ENCODE data around the gene RUFY2. TPM values are rescaled to one million over a fixed set of nuclear protein-coding genes. Genes with fewer than 3 reads are reported as not detected.
"Not testable (repeated sequence)": the region's sequence is repeated elsewhere in the genome, so short reads cannot be mapped to it uniquely, and the experiment has no call there.

The RUFY2 gene, protein sequence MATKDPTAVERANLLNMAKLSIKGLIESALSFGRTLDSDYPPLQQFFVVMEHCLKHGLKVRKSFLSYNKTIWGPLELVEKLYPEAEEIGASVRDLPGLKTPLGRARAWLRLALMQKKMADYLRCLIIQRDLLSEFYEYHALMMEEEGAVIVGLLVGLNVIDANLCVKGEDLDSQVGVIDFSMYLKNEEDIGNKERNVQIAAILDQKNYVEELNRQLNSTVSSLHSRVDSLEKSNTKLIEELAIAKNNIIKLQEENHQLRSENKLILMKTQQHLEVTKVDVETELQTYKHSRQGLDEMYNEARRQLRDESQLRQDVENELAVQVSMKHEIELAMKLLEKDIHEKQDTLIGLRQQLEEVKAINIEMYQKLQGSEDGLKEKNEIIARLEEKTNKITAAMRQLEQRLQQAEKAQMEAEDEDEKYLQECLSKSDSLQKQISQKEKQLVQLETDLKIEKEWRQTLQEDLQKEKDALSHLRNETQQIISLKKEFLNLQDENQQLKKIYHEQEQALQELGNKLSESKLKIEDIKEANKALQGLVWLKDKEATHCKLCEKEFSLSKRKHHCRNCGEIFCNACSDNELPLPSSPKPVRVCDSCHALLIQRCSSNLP
- total RNA-seq (24.2 and 26.1 TPM in 2 replicates), polyA plus RNA-seq (5.3 and 5.7 TPM in 2 replicates), polyA minus RNA-seq (15.9 and 17.5 TPM in 2 replicates), Bru-seq, nascent RNA (percentile 81 among the genes with signal in this experiment), BruChase-seq, experiment 1, labeled RNA remaining after a 6-hour chase (percentile 77 among the genes with signal in this experiment), BruChase-seq, experiment 2, labeled RNA remaining after a 2-hour chase (percentile 90 among the genes with signal in this experiment)
- polyA plus RNA-seq (2011; cell fraction: cytosol; rRNA removed): 5.4 and 6.4 TPM in 2 replicates
- polyA plus RNA-seq (2011; cell fraction: nucleus; rRNA removed): 20.4 and 26.7 TPM in 2 replicates
- polyA plus RNA-seq (2012): 11.5 and 11.7 TPM in 2 replicates
- polyA minus RNA-seq (2011; cell fraction: cytosol; rRNA and poly(A)+ RNA removed): 4.8 TPM
- 40.7 and 49.1 TPM in 2 replicates for polyA minus RNA-seq (2011; cell fraction: nucleus; rRNA and poly(A)+ RNA removed)
- long read RNA-seq, partial matches to known transcripts: 4 of 23 reads
- long read RNA-seq, other reads (novel, unspliced or antisense): 15 of 23 reads

- H3K36me3 ChIP-seq (ENCODE audit: control insufficient read depth in 2 of 2, extremely low read depth in 1 of 2, insufficient read depth in 2 of 2, low read length in 2 of 2): no peaks in the 10 kb centered on the region
- peak within 1 kb of the TSS; percentile 67 to 93 (median 88) for H3K4me3 ChIP-seq (replicated peaks in 1 of 3; ENCODE audit: insufficient read depth in 1 of 3, low read depth in 1 of 3, low read length in 3 of 3)
- peaks cover 3% of the 10 kb centered on the region for H4K20me1 ChIP-seq (replicated peaks; ENCODE audit: control insufficient read depth, extremely low read depth, insufficient read depth, low read length)
- intact Hi-C loops (cut with micrococcal nuclease): loop anchor here (1.0 to 10.0 kb wide), 3 partner anchors 66 to 494 kb away; partner anchors contain the start of genes CCAR1 and DDX50
- H3K27ac ChIP-seq (ENCODE audit: insufficient read depth, low read depth, low read length): peak within 1 kb of the TSS; percentile 50
- dilution Hi-C loops (cut with MboI; ENCODE audit: extremely low pct_ligation_motif_present, low sequenced_read_pairs): no loop called here
- ChIA-PET CTCF (interaction anchor here (0.6 to 1.3 kb wide), 16 partner anchors 10 to 535 kb away, joined by 3 to 10 read pairs (median 4); partner anchors contain the start of genes DDX50 and DNA2), POLR2A (interaction anchor here (0.9 kb wide), 1 partner anchor 117 kb away, joined by 3 read pairs; no protein-coding TSS in a partner anchor)
- H3K9me3 ChIP-seq (replicated peaks; ENCODE audit: control insufficient read depth, insufficient read depth, low read length): no peaks in the 10 kb centered on the region
- BruUV-seq (replicated peaks): no TSS peak
- TF ChIP-seq CTCF (IDR thresholded peaks at IDR 0.05; ENCODE audit: extremely low read depth in 1 of 2, insufficient read depth in 1 of 2, low read depth in 1 of 2, low read length in 2 of 2) (peak; percentile 53 to 91), POLR2A (IDR thresholded peaks at IDR 0.05; ENCODE audit: low read depth, low read length) (peak; percentile 45), JUN (IDR thresholded peaks at IDR 0.05; ENCODE audit: borderline replicate concordance, insufficient read depth, insufficient read length, low read depth) (no peak), POLR2AphosphoS5 (IDR thresholded peaks at IDR 0.05; ENCODE audit: insufficient read depth, low read depth, low read length) (peak; percentile 3)
- peak within 1 kb of the TSS; percentile 77 for H3K4me2 ChIP-seq (ENCODE audit: insufficient read depth, low read length)
- H2AFZ ChIP-seq (ENCODE audit: low read depth, low read length): peak within 1 kb of the TSS; percentile 98
- no peaks in the 10 kb centered on the region for H3K27me3 ChIP-seq (ENCODE audit: control insufficient read depth in 2 of 2, insufficient read depth in 2 of 2, low read length in 2 of 2)
- peak within 1 kb of the TSS; percentile 89 for H3K9ac ChIP-seq (replicated peaks; ENCODE audit: extremely low read depth, insufficient read depth, low read length)
- peaks cover 6% of the 10 kb centered on the region for H3K4me1 ChIP-seq (ENCODE audit: control insufficient read depth, extremely low read depth, insufficient read depth, low read length)
- H3K9me1 ChIP-seq (replicated peaks; ENCODE audit: control insufficient read depth, extremely low read depth, insufficient read depth, low read length): no peaks in the 10 kb centered on the region
- peak; percentile 79 for DNase-seq (ENCODE audit: low read depth, low spot score)
- peaks cover 37% of the 10 kb centered on the region for H3K79me2 ChIP-seq (ENCODE audit: control insufficient read depth, insufficient read depth, low read length)
- FAIRE-seq: peak; percentile 66
Measured at GRCh38 chr10:68406815-68407548, at the start of gene RUFY2. Gene RUFY2 (minus strand): TSS chr10:68407277. CDS start chr10:68407189, 88 bp downstream.

DNA sequence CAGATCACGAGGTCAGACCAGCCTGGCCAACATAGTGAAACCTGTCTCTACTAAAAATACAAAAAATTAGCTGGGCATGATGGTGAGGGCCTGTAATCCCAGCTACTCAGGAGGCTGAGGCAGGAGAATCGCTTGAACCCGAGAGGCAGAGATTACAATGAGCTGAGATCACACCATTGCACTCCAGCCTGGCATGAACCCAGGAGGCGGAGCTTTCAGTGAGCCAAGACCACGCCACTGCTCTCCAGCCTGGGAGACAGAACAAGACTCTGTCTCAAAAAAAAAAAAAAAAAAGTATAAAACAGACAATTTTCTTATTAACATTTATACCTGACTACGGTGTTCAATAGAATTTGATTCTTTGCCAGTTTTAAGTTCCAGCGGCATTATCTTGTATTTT, 42.6 kb upstream of the RUFY2 start:
- H3K79me2 ChIP-seq (ENCODE audit: control insufficient read depth, insufficient read depth, low read length); H4K20me1 ChIP-seq (replicated peaks; ENCODE audit: control insufficient read depth, extremely low read depth, insufficient read depth, low read length); H3K9ac ChIP-seq (replicated peaks; ENCODE audit: extremely low read depth, insufficient read depth, low read length); DNase-seq (ENCODE audit: low read depth, low spot score); H3K27me3 ChIP-seq (ENCODE audit: control insufficient read depth in 2 of 2, insufficient read depth in 2 of 2, low read length in 2 of 2); FAIRE-seq; H3K4me3 ChIP-seq (replicated peaks in 1 of 3; ENCODE audit: insufficient read depth in 1 of 3, low read depth in 1 of 3, low read length in 3 of 3); CTCF ChIA-PET; intact Hi-C loops (cut with micrococcal nuclease); H3K4me2 ChIP-seq (ENCODE audit: insufficient read depth, low read length); H3K27ac ChIP-seq (ENCODE audit: insufficient read depth, low read depth, low read length); H3K4me1 ChIP-seq (ENCODE audit: control insufficient read depth, extremely low read depth, insufficient read depth, low read length); BruUV-seq (replicated peaks); H3K9me3 ChIP-seq (replicated peaks; ENCODE audit: control insufficient read depth, insufficient read depth, low read length); dilution Hi-C loops (cut with MboI; ENCODE audit: extremely low pct_ligation_motif_present, low sequenced_read_pairs); H3K9me1 ChIP-seq (replicated peaks; ENCODE audit: control insufficient read depth, extremely low read depth, insufficient read depth, low read length); H3K36me3 ChIP-seq (ENCODE audit: control insufficient read depth in 2 of 2, extremely low read depth in 1 of 2, insufficient read depth in 2 of 2, low read length in 2 of 2); H2AFZ ChIP-seq (ENCODE audit: low read depth, low read length); POLR2A ChIA-PET: not testable (repeated sequence)

Measured in endothelial cell of umbilical vein (primary cell).